Measurements from ENCODE around the gene NXPH1.

The NXPH1 gene

DNA sequence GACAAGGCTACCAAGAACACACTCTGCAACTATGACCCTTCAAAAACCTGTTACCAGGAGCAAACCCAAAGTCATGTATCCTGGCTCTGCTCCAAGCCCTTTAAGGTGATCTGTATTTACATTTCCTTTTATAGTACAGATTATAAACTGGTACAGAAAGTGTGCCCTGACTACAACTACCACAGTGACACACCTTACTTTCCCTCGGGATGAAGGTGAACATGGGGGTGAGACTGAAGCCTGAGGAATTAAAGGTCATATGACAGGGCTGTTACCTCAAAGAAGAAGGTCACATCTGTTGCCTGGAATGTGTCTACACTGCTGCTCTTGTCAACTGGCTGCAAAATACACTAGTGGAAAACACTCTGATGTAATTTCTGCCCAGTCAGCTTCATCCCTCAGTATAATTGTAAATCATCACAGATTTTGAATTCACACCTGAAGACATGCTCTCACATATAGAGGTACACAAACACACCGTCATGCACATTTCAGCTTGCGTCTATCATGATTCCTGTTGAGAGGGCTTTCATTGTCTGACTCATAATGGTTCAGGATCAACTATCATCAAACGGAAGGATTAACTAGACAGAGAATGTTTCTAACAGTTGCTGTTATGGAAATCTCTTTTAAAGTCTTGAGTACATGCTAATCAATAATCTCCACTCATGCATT lies 318.3 kb downstream of the NXPH1 start:
- no peak overlapping the region for H3K9ac ChIP-seq (ENCODE audit: low read depth, low read length)

DNA sequence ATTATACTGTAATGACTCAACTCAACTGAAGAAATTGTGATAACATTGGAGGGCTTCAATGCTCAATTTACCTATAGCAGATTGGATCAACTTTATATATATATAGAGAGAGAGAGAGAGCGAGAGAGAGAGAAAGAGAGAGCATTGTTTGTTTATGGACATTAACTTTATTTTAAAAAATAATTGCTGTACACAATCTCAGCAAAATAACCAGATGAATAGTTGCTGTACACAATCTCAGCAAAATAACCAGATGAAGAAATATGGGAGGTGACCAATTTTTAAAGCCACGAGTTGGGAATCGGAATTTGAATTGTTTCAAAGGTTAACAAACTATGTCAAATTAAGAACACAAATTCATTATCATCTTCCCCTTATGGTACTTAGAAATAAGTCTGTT lies 319.9 kb downstream of the NXPH1 start:
- Histone ChIP-seq H3K36me3 (ENCODE audit: insufficient read depth, low read depth, low read length) (no peaks in the 10 kb centered on the region), H3K27ac (ENCODE audit: low read length) (no peak overlapping the region), H3K4me1 (ENCODE audit: insufficient read depth, low read length) (no peaks in the 10 kb centered on the region), H3K27me3 (ENCODE audit: insufficient read depth, low read length) (no peaks in the 10 kb centered on the region), H3K4me3 (ENCODE audit: low read length) (no peak overlapping the region), H3K9me3 (ENCODE audit: insufficient read depth, low read depth, low read length) (no peaks in the 10 kb centered on the region), H3K9ac (ENCODE audit: low read depth, low read length) (no peak overlapping the region)

More for the DNA sequence above, 318.3 kb downstream of the NXPH1 start:
- H3K36me3 ChIP-seq (ENCODE audit: insufficient read depth, low read depth, low read length), result no peaks in the 10 kb centered on the region
- H3K9me3 ChIP-seq (ENCODE audit: insufficient read depth, low read depth, low read length), result no peaks in the 10 kb centered on the region
- H3K27ac ChIP-seq (ENCODE audit: low read length), result no peak overlapping the region
- no peaks in the 10 kb centered on the region for H3K4me1 ChIP-seq (ENCODE audit: insufficient read depth, low read length)
- H3K27me3 ChIP-seq (ENCODE audit: insufficient read depth, low read length), result no peaks in the 10 kb centered on the region
- H3K4me3 ChIP-seq (ENCODE audit: low read length), result no peak overlapping the region

DNA sequence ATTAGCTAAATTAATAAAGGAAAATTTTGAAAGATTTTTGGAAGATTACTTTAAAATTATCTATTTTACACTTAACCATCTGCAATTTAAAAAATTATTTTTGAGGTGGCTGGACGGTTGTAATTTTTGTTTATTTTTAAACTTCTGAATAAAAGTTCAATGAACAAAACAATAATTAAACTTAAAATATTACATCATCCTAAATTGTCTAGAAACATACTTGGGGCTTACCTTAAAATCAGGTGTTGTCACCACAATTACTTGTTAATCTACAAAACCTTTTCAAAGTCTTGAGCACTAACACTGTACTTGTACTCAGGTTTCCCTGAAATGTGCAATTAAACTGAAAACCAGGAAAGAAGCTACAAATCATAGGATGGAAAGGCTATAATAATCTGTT lies 328.3 kb downstream of the NXPH1 start:
- Histone ChIP-seq H3K27me3 (ENCODE audit: insufficient read depth, low read length) (no peaks in the 10 kb centered on the region), H3K9me3 (ENCODE audit: insufficient read depth, low read depth, low read length) (no peaks in the 10 kb centered on the region), H3K4me3 (ENCODE audit: low read length) (no peak overlapping the region), H3K27ac (ENCODE audit: low read length) (no peak overlapping the region), H3K36me3 (ENCODE audit: insufficient read depth, low read depth, low read length) (no peaks in the 10 kb centered on the region), H3K9ac (ENCODE audit: low read depth, low read length) (no peak overlapping the region), H3K4me1 (ENCODE audit: insufficient read depth, low read length) (no peaks in the 10 kb centered on the region)

DNA sequence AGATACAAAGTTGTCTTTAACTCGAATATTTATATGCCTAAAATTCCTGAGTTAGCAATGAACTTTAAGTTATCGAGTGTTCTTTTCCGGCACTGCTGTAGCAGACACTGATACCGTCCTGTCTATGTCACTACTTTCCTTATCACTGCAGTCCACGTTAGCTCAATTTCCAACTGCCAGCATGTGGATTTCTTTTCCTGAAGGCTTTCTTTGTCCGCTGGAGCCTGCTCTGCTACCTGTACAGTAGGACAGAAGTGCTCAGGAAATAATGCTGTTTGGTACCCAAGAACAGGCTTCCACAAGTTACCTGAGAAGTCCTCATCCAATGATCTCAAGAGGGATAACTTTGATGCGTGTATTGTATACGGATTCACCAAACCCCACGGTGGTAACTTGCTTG lies 329.4 kb downstream of the NXPH1 start:
- Histone ChIP-seq H3K9me3 (ENCODE audit: insufficient read depth, low read depth, low read length) (no peaks in the 10 kb centered on the region), H3K9ac (ENCODE audit: low read depth, low read length) (no peak overlapping the region), H3K4me1 (ENCODE audit: insufficient read depth, low read length) (no peaks in the 10 kb centered on the region), H3K27me3 (ENCODE audit: insufficient read depth, low read length) (no peaks in the 10 kb centered on the region), H3K27ac (ENCODE audit: low read length) (no peak overlapping the region), H3K4me3 (ENCODE audit: low read length) (no peak overlapping the region), H3K36me3 (ENCODE audit: insufficient read depth, low read depth, low read length) (no peaks in the 10 kb centered on the region)

DNA sequence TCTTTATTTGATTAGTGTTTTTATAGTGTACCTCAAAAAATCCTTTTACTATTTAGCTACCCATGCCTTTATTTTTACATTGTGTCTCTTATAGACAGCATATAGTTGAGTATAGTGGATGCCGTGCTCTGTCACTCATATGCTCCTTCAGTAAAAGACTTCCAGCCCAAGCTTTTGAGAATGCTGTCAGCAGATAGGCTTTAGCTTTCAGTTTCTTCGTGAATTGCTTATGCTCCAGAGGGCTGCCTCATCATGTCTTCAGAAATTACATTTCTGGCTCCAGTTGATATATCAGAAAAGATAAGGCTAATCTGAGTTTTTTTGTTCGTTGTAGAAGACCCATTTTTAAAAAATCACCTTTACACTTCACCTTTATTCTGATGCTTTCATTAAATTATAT lies 332.0 kb downstream of the NXPH1 start:
- Histone ChIP-seq H3K9ac (ENCODE audit: low read depth, low read length) (no peak overlapping the region), H3K9me3 (ENCODE audit: insufficient read depth, low read depth, low read length) (no peaks in the 10 kb centered on the region), H3K27me3 (ENCODE audit: insufficient read depth, low read length) (no peaks in the 10 kb centered on the region), H3K27ac (ENCODE audit: low read length) (no peak overlapping the region), H3K4me3 (ENCODE audit: low read length) (no peak overlapping the region), H3K4me1 (ENCODE audit: insufficient read depth, low read length) (no peaks in the 10 kb centered on the region), H3K36me3 (ENCODE audit: insufficient read depth, low read depth, low read length) (no peaks in the 10 kb centered on the region)

DNA sequence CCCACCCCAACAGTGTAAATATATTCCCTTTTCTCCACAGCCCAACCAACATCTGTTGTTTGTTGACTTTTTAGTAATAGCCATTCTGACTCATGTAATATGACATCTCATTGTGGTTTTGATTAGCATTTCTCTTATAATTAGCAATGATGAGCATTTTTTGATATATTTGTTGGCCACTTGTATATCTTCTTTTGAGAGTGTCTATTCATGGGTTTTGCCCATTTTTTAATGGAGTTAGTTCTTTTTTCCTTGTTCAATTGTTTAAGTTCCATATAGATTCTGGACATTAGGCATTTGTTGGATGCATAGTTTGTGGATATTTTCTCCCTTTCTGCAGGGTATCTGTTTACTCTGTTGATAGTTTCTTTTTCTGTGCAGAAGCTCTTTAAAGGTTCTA lies 340.1 kb downstream of the NXPH1 start:
- Histone ChIP-seq H3K9me3 (ENCODE audit: insufficient read depth, low read depth, low read length) (no peaks in the 10 kb centered on the region), H3K27ac (ENCODE audit: low read length) (no peak overlapping the region), H3K9ac (ENCODE audit: low read depth, low read length) (no peak overlapping the region), H3K36me3 (ENCODE audit: insufficient read depth, low read depth, low read length) (no peaks in the 10 kb centered on the region), H3K27me3 (ENCODE audit: insufficient read depth, low read length) (no peaks in the 10 kb centered on the region), H3K4me3 (ENCODE audit: low read length) (no peak overlapping the region), H3K4me1 (ENCODE audit: insufficient read depth, low read length) (no peaks in the 10 kb centered on the region)

DNA sequence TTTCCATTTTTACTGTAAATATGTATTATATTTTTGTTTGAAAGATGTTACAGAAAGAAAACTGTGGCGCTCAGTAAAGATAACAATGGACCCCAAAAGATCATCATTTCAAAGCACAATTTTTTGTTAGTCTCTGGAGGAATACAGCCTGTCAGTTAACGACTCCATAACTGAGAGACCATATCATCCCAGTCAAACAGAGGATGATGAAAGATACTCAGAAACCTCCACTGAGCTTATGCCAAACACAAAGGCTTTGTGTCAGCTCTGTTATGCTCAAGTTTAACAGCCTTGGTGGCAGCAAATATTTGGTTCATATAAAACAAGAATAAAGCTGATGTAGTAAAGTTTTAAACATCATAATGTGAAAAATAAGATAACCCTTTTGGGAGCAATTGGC lies 345.1 kb downstream of the NXPH1 start:
- Histone ChIP-seq H3K4me3 (ENCODE audit: low read length) (no peak overlapping the region), H3K27me3 (ENCODE audit: insufficient read depth, low read length) (no peaks in the 10 kb centered on the region), H3K27ac (ENCODE audit: low read length) (no peak overlapping the region), H3K9me3 (ENCODE audit: insufficient read depth, low read depth, low read length) (no peaks in the 10 kb centered on the region), H3K9ac (ENCODE audit: low read depth, low read length) (no peak overlapping the region), H3K4me1 (ENCODE audit: insufficient read depth, low read length) (no peaks in the 10 kb centered on the region), H3K36me3 (ENCODE audit: insufficient read depth, low read depth, low read length) (no peaks in the 10 kb centered on the region)

DNA sequence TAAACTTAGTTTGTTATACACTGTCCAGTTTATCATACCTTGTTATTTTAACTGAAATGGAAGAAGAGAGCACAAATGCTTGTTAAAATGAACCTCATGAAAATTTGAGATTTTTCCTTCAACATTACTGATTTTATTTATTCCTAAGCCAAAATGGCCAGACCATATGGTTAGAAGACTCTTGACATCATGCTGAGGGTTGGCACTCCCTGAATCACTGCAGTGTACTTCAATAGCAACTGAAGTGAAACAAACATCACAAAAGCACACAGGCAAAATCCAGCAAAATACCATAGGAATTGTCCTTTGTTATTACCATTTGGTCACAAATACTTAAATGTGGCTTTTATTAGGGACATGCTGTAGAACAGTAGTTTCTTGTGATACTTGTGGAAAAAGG lies 347.8 kb downstream of the NXPH1 start:
- no peak overlapping the region for H3K27ac ChIP-seq (ENCODE audit: low read length)
- no peaks in the 10 kb centered on the region for H3K4me1 ChIP-seq (ENCODE audit: insufficient read depth, low read length)
- no peak overlapping the region for H3K9ac ChIP-seq (ENCODE audit: low read depth, low read length)
- H3K9me3 ChIP-seq (ENCODE audit: insufficient read depth, low read depth, low read length), result no peaks in the 10 kb centered on the region
- no peak overlapping the region for H3K4me3 ChIP-seq (ENCODE audit: low read length)
- no peaks in the 10 kb centered on the region for H3K36me3 ChIP-seq (ENCODE audit: insufficient read depth, low read depth, low read length)
- no peaks in the 10 kb centered on the region for H3K27me3 ChIP-seq (ENCODE audit: insufficient read depth, low read length)

DNA sequence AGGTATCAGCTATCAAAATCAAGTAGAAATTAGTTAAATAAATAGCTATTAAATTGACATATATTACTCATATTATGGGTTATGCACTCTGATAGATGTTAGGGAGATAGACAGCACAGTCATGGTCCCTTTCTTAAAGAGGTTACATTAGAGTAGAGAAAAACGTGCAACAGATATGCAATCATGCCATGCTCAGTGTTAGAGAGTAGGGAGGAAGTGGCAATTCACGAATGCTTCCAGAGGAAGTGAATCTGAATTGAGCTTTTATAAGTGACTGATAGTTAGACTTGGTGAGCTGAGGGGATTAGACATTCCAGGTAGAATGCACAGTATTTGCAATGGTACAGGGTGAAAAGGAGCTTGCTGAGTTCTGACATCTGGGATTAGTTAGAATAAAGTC lies 349.8 kb downstream of the NXPH1 start:
- H3K27ac ChIP-seq (ENCODE audit: low read length), result no peak overlapping the region
- H3K36me3 ChIP-seq (ENCODE audit: insufficient read depth, low read depth, low read length), result no peaks in the 10 kb centered on the region
- no peaks in the 10 kb centered on the region for H3K9me3 ChIP-seq (ENCODE audit: insufficient read depth, low read depth, low read length)
- no peak overlapping the region for H3K4me3 ChIP-seq (ENCODE audit: low read length)
- no peaks in the 10 kb centered on the region for H3K27me3 ChIP-seq (ENCODE audit: insufficient read depth, low read length)
- H3K9ac ChIP-seq (ENCODE audit: low read depth, low read length), result no peak overlapping the region
- H3K4me1 ChIP-seq (ENCODE audit: insufficient read depth, low read length), result no peaks in the 10 kb centered on the region

DNA sequence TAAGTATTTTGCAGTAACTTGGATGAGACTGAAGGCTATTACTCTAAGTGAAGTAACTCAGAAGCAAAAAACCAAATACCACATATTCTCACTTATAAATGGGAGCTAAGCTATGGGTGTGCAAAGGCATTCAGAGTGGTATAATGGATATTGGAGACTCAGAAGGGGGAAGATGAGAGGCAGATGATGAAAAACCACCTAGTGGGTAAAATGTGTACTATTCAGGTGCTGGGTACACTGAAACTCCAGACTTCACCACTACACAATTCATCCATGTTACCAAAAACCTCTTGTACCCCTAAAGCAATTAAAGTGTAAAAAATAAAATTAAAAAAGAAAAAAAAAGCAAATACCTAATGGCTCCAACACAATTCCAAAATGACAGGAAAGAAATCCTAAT lies 351.7 kb downstream of the NXPH1 start:
- H3K36me3 ChIP-seq (ENCODE audit: insufficient read depth, low read depth, low read length), result no peaks in the 10 kb centered on the region
- H3K9ac ChIP-seq (ENCODE audit: low read depth, low read length), result no peak overlapping the region
- H3K27ac ChIP-seq (ENCODE audit: low read length), result no peak overlapping the region
- H3K9me3 ChIP-seq (ENCODE audit: insufficient read depth, low read depth, low read length), result no peaks in the 10 kb centered on the region
- H3K4me3 ChIP-seq (ENCODE audit: low read length), result no peak overlapping the region
- H3K27me3 ChIP-seq (ENCODE audit: insufficient read depth, low read length), result no peaks in the 10 kb centered on the region
- no peaks in the 10 kb centered on the region for H3K4me1 ChIP-seq (ENCODE audit: insufficient read depth, low read length)

DNA sequence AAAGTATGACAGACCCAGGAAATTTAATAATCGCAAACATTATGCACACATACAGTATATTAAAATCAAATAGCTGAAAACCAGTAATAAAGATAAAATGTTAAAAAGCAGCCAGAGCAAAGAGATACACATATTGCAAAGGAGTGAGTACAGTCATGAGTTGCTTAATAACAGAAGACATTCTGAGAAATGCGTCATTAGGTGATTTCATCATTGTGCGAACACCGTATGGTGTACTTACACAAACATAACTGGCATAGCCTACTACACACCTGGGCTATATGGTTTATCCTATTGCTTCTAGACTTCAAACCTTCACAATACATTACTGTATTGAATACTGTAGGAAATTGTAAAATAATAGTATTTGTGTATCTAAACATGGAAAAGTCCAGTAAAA lies 367.6 kb downstream of the NXPH1 start:
- Histone ChIP-seq H3K9ac (ENCODE audit: low read depth, low read length) (no peak overlapping the region), H3K9me3 (ENCODE audit: insufficient read depth, low read depth, low read length) (no peaks in the 10 kb centered on the region), H3K4me3 (ENCODE audit: low read length) (no peak overlapping the region), H3K27ac (ENCODE audit: low read length) (no peak overlapping the region), H3K4me1 (ENCODE audit: insufficient read depth, low read length) (no peaks in the 10 kb centered on the region), H3K36me3 (ENCODE audit: insufficient read depth, low read depth, low read length) (no peaks in the 10 kb centered on the region), H3K27me3 (ENCODE audit: insufficient read depth, low read length) (no peaks in the 10 kb centered on the region)
